ENCODE results near the gene BAIAP2.

Gene BAIAP2

GRCh38 chr17:81100668-81101067 is 65.7 kb downstream of the BAIAP2 start:
- no peak for DNase-seq (ENCODE audit: low read depth)
- TF ChIP-seq CTCF (conservative IDR thresholded peaks at IDR 0.05; ENCODE audit: low read depth, low read length): no peak
- no peak overlapping the region for H3K4me3 ChIP-seq (ENCODE audit: low read depth, low read length)

- peak; percentile 83 for DNase-seq (ENCODE audit: low read depth)
- peak; percentile 100 for TF ChIP-seq CTCF (conservative IDR thresholded peaks at IDR 0.05; ENCODE audit: low read depth, low read length)
- no peak overlapping the region for H3K4me3 ChIP-seq (ENCODE audit: low read depth, low read length)
Measured at GRCh38 chr17:81101614-81102306, 66.8 kb downstream of the BAIAP2 start.

- no peak overlapping the region for H3K4me3 ChIP-seq (ENCODE audit: low read depth, low read length)
- no peak for DNase-seq (ENCODE audit: low read depth)
- TF ChIP-seq CTCF (conservative IDR thresholded peaks at IDR 0.05; ENCODE audit: low read depth, low read length): no peak
Measured at GRCh38 chr17:81102352-81102751, 67.4 kb downstream of the BAIAP2 start.

- no peak for DNase-seq (ENCODE audit: low read depth)
- no peak for TF ChIP-seq CTCF (conservative IDR thresholded peaks at IDR 0.05; ENCODE audit: low read depth, low read length)
- no peak overlapping the region for H3K4me3 ChIP-seq (ENCODE audit: low read depth, low read length)
Measured at GRCh38 chr17:81102869-81103268, 67.9 kb downstream of the BAIAP2 start.

- DNase-seq (ENCODE audit: low read depth): no peak
- H3K4me3 ChIP-seq (ENCODE audit: low read depth, low read length): no peak overlapping the region
- no peak for TF ChIP-seq CTCF (conservative IDR thresholded peaks at IDR 0.05; ENCODE audit: low read depth, low read length)
Measured at GRCh38 chr17:81103379-81103778, 68.4 kb downstream of the BAIAP2 start.

- no peak for TF ChIP-seq CTCF (conservative IDR thresholded peaks at IDR 0.05; ENCODE audit: low read depth, low read length)
- no peak overlapping the region for H3K4me3 ChIP-seq (ENCODE audit: low read depth, low read length)
- DNase-seq (ENCODE audit: low read depth): no peak
Measured at GRCh38 chr17:81106716-81107115, 71.8 kb downstream of the BAIAP2 start.

- H3K4me3 ChIP-seq (ENCODE audit: low read depth, low read length): no peak overlapping the region
- no peak for DNase-seq (ENCODE audit: low read depth)
- TF ChIP-seq CTCF (conservative IDR thresholded peaks at IDR 0.05; ENCODE audit: low read depth, low read length): no peak
Measured at GRCh38 chr17:81108220-81108619, 73.3 kb downstream of the BAIAP2 start.

Data from choroid plexus epithelial cell (primary cell).